Measurements from ENCODE around the gene AADAT.
"Not testable (repeated sequence)": the region's sequence is repeated elsewhere in the genome, so short reads cannot be mapped to it uniquely, and the experiment has no call there.

AADAT gene

GRCh38 chr4:170089274-170089667 lies 485 bp downstream of the AADAT start:
- DNase-seq, result no peak

- no peak for DNase-seq
Measured at GRCh38 chr4:170088716-170089115, 1.0 kb downstream of the AADAT start.

GRCh38 chr4:170087163-170087700 lies 2.5 kb downstream of the AADAT start:
- DNase-seq, result no peak

GRCh38 chr4:170083541-170083940 lies 6.2 kb downstream of the AADAT start:
- DNase-seq, result no peak

- no peak for DNase-seq
Measured at GRCh38 chr4:170080496-170080895, 9.3 kb downstream of the AADAT start.

GRCh38 chr4:170079981-170080380 lies 9.8 kb downstream of the AADAT start:
- no peak for DNase-seq

GRCh38 chr4:170071196-170071595 lies 18.6 kb downstream of the AADAT start:
- no peak for DNase-seq

- DNase-seq, result no peak
Measured at GRCh38 chr4:170068438-170069128, 21.2 kb downstream of the AADAT start.

- DNase-seq, result no peak
Measured at GRCh38 chr4:170059421-170059820, 30.3 kb downstream of the AADAT start.

- DNase-seq, result no peak
Measured at GRCh38 chr4:170058826-170059225, 30.9 kb downstream of the AADAT start.

- DNase-seq, result no peak
Measured at GRCh38 chr4:170057866-170058265, 31.9 kb downstream of the AADAT start.

- DNase-seq, result no peak
Measured at GRCh38 chr4:170052919-170053318, 36.8 kb downstream of the AADAT start.

- DNase-seq, result no peak
Measured at GRCh38 chr4:170051402-170051801, 38.4 kb downstream of the AADAT start.

GRCh38 chr4:170049766-170050165 lies 40.0 kb downstream of the AADAT start:
- no peak for DNase-seq

GRCh38 chr4:170047771-170048354 lies 41.9 kb downstream of the AADAT start:
- peak; percentile 51 for DNase-seq

GRCh38 chr4:170046156-170046555 lies 43.6 kb downstream of the AADAT start:
- DNase-seq, result not testable (repeated sequence)

- no peak for DNase-seq
Measured at GRCh38 chr4:170040031-170040680, 49.6 kb downstream of the AADAT start.

GRCh38 chr4:170038769-170039168 lies 51.0 kb downstream of the AADAT start:
- no peak for DNase-seq

GRCh38 chr4:170038232-170038631 lies 51.5 kb downstream of the AADAT start:
- DNase-seq, result no peak

- no peak for DNase-seq
Measured at GRCh38 chr4:170037481-170037880, 52.3 kb downstream of the AADAT start.

GRCh38 chr4:170035845-170036244 lies 53.9 kb downstream of the AADAT start:
- DNase-seq, result no peak

- DNase-seq, result no peak
Measured at GRCh38 chr4:170035231-170035630, 54.5 kb downstream of the AADAT start.

- DNase-seq, result no peak
Measured at GRCh38 chr4:170033999-170034398, 55.8 kb downstream of the AADAT start.

GRCh38 chr4:170030121-170030520 lies 59.6 kb downstream of the AADAT start:
- DNase-seq, result no peak

Measured in effector CD4-positive, alpha-beta T cell (primary cell).